Measurements from ENCODE around the gene CHRNA1.

- TF ChIP-seq POLR2AphosphoS5 (IDR thresholded peaks at IDR 0.05) (no peak), POLR2A (IDR thresholded peaks at IDR 0.05) (no peak), CTCF (IDR thresholded peaks at IDR 0.05 in 8 of 11, conservative IDR thresholded peaks at IDR 0.05 in 3 of 11) (no peak)
Observed at GRCh38 chr2:174762464-174762863, 1.8 kb downstream of the CHRNA1 start.

Measured in spleen (tissue), 7 donors.